T-cell (primary cell): ENCODE results near the gene CSPG5. TPM values are rescaled to one million over a fixed set of nuclear protein-coding genes. Genes with fewer than 3 reads are reported as not detected.

ENCODE experiments used
- ATAC-seq, 4 experiments: fragments of 200-7000 bp in 3 of 4; fragments of 150-1000 bp in 1 of 4; cut with Tn5 transposase; replicated peaks in 1 of 4; 1 replicate in 3 of 4; 2 replicates in 1 of 4; pipeline ENCODE4 v1.10.0; 2021; ENCODE audit warnings: moderate library complexity in 3 of 4, mild to moderate bottlenecking in 2 of 4, moderate number of reproducible peaks in 1 of 4
- CTCF ChIA-PET, 2 donors: fragments of 300-600 bp; sonication (Branson Sonifier 250); formaldehyde crosslinking; loops; one replicate each; lab custom pipeline; 2022; ENCODE audit warnings: antibody characterized with exemption in 2 of 2; lab: Charles Lee
- POLR2A ChIA-PET, 2 donors: fragments of 300-600 bp; sonication (Branson Sonifier 250); formaldehyde crosslinking; loops; one replicate each; lab custom pipeline; 2022; ENCODE audit warnings: antibody characterized with exemption in 2 of 2; lab: Charles Lee
- DNase-seq, 35 experiments: peaks; one replicate each; pipeline versions ENCODE4 v3.0.0 to v3.0.0-alpha.2; 2013 to 2023
- H3K27ac ChIP-seq: one replicate; pipeline ENCODE4 v1.5.1; 2013; ENCODE audit warnings: low read length
- H3K27me3 ChIP-seq, 2 experiments: replicated peaks in 1 of 2; 1 replicate in 1 of 2; 2 replicates in 1 of 2; pipeline versions ENCODE4 v1.6.1 to v1.7.0; 2013; ENCODE audit warnings: low read length in 1 of 2, mixed read lengths in 1 of 2; ENCODE audit not compliant: control insufficient read depth in 2 of 2, insufficient read depth in 2 of 2; ENCODE audit errors: extremely low read depth in 1 of 2
- H3K36me3 ChIP-seq, 2 donors: 1 replicate in 1 of 2; 2 replicates in 1 of 2; pipeline versions ENCODE4 v1.6.1 to v1.7.0; 2013; ENCODE audit warnings: low read length in 1 of 2; ENCODE audit not compliant: control insufficient read depth in 2 of 2, insufficient read depth in 1 of 2; ENCODE audit errors: extremely low read depth in 1 of 2
- H3K4me1 ChIP-seq, 2 experiments: 1 replicate in 1 of 2; 2 replicates in 1 of 2; pipeline versions ENCODE4 v1.6.1 to v1.7.0; 2013; ENCODE audit warnings: low read length in 2 of 2, mixed read lengths in 1 of 2; ENCODE audit not compliant: insufficient read depth in 2 of 2, control insufficient read depth in 1 of 2; ENCODE audit errors: extremely low read depth in 1 of 2
- H3K4me3 ChIP-seq, 2 donors: 1 replicate in 1 of 2; 2 replicates in 1 of 2; pipeline versions ENCODE4 v1.5.1 to v1.7.0; 2013; ENCODE audit warnings: mild to moderate bottlenecking in 2 of 2, low read length in 1 of 2, moderate library complexity in 1 of 2; ENCODE audit not compliant: control insufficient read depth in 1 of 2; ENCODE audit errors: extremely low read depth in 1 of 2
- H3K9me3 ChIP-seq: 2 replicates; pipeline ENCODE4 v1.7.0; 2013
- H3K27ac Mint-ChIP-seq, 2 donors: one replicate each; pipeline ENCODE4 v1.8.0; 2020 to 2021; ENCODE audit warnings: mild to moderate bottlenecking in 2 of 2, mixed read lengths in 2 of 2
- H3K27me3 Mint-ChIP-seq, 2 donors: one replicate each; pipeline ENCODE4 v1.8.0; 2021 to 2022; ENCODE audit warnings: mixed read lengths in 2 of 2
- H3K36me3 Mint-ChIP-seq: one replicate; pipeline ENCODE4 v1.8.0; 2021; ENCODE audit warnings: mixed read lengths
- H3K4me1 Mint-ChIP-seq, 3 donors: one replicate each; pipeline ENCODE4 v1.8.0; 2020 to 2022; ENCODE audit warnings: mixed read lengths in 3 of 3, mild to moderate bottlenecking in 1 of 3
- H3K4me3 Mint-ChIP-seq, 3 donors: one replicate each; pipeline ENCODE4 v1.8.0; 2020 to 2022; ENCODE audit warnings: mild to moderate bottlenecking in 3 of 3, mixed read lengths in 3 of 3, moderate library complexity in 3 of 3
- H3K9me3 Mint-ChIP-seq, 3 donors: one replicate each; pipeline ENCODE4 v1.8.0; 2020 to 2022; ENCODE audit warnings: mixed read lengths in 3 of 3
- WGBS: methylation state at CpG from one replicate; pipeline ENCODE4 v1.1.5; 2013; ENCODE audit warnings: missing lambda C conversion rate; ENCODE audit not compliant: insufficient coverage; 5-methylcytosine and 5-hydroxymethylcytosine counted together
- total RNA-seq, 35 experiments: library from RNA in 6 of 35; stranded (reverse) in 6 of 35; fragments of 120-200 nt in 1 of 35; gene quantifications; one replicate each; pipeline versions ENCODE4 v1.2.1 to v1.2.4 and lab custom pipeline; 2013 to 2026

CSPG5 gene
- total RNA-seq, 5 donors from 2014 or later (not counting 1 experiment from before 2014, with no cell fraction given) = 0.12 to 0.75 (median 0.36) TPM

- no peak overlapping the region for H3K4me3 Mint-ChIP-seq
- ChIA-PET POLR2A (no interaction called here), CTCF (interaction anchor here in 1 of 2 donors (0.7 kb wide), 1 partner anchor 53 kb away, joined by 3 read pairs; no protein-coding TSS in a partner anchor)
- ATAC-seq (no peak), DNase-seq (no peak)
- no peaks in the 10 kb centered on the region for H3K27me3 ChIP-seq
- no peaks in the 10 kb centered on the region for H3K9me3 ChIP-seq
- peaks cover 5 to 64% of the 10 kb centered on the region in 2 donors for H3K36me3 ChIP-seq
- no peak overlapping the region for H3K27ac Mint-ChIP-seq
- H3K27me3 Mint-ChIP-seq = no peaks in the 10 kb centered on the region
- peaks cover 40% of the 10 kb centered on the region for H3K36me3 Mint-ChIP-seq
- H3K4me1 ChIP-seq = no peaks in the 10 kb centered on the region
- no peak overlapping the region for H3K4me3 ChIP-seq
- H3K27ac ChIP-seq = no peak overlapping the region
- H3K9me3 Mint-ChIP-seq = no peaks in the 10 kb centered on the region
- H3K4me1 Mint-ChIP-seq = peaks cover 0 to 4% (median 0%) of the 10 kb centered on the region in 3 donors
- 80% methylated on average over 1 of the region's 4 CpGs for WGBS
Measured at GRCh38 chr3:47613722-47614121, 35.1 kb upstream of the CSPG5 start.

DNA sequence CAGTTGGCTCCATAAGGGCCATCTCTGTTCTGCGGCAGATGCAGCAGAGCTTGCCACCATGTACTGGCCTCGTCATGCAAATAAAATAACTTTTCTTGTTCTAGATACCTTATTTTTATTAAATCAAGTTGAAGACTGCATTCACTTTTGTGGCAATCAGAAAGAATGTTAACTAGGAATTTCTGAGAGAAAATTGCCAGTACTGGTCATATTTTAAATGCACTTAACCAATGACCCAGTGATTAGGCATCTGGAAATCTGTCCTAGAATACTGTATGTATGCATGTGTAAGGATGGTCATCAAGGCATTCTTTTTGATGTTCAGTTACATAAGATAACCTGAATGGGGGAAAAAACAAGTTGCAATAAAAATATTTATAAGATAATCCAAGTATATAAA lies 34.2 kb upstream of the CSPG5 start:
- peaks cover 0 to 3% (median 0%) of the 10 kb centered on the region in 3 donors for H3K4me1 Mint-ChIP-seq
- ChIA-PET POLR2A (no interaction called here), CTCF (no interaction called here)
- H3K4me3 Mint-ChIP-seq = no peak overlapping the region
- no peaks in the 10 kb centered on the region for H3K27me3 ChIP-seq
- no peaks in the 10 kb centered on the region for H3K9me3 ChIP-seq
- DNase-seq (no peak), ATAC-seq (no peak)
- no peaks in the 10 kb centered on the region for H3K4me1 ChIP-seq
- no peak overlapping the region for H3K4me3 ChIP-seq
- WGBS = no CpG with 5 or more reads among the region's 2 CpGs
- H3K9me3 Mint-ChIP-seq = no peaks in the 10 kb centered on the region
- no peak overlapping the region for H3K27ac ChIP-seq
- no peak overlapping the region for H3K27ac Mint-ChIP-seq
- peaks cover 5 to 64% of the 10 kb centered on the region in 2 donors for H3K36me3 ChIP-seq
- no peaks in the 10 kb centered on the region for H3K27me3 Mint-ChIP-seq
- peaks cover 42% of the 10 kb centered on the region for H3K36me3 Mint-ChIP-seq

GRCh38 chr3:47612178-47612577 lies 33.5 kb upstream of the CSPG5 start:
- peak overlapping the region; percentile 34 to 59 for H3K27ac Mint-ChIP-seq
- DNase-seq (no peak), ATAC-seq (no peak)
- Histone ChIP-seq H3K9me3 (no peaks in the 10 kb centered on the region), H3K27ac (no peak overlapping the region), H3K36me3 (peaks cover 5 to 60% of the 10 kb centered on the region in 2 donors), H3K4me1 (no peaks in the 10 kb centered on the region), H3K4me3 (no peak overlapping the region), H3K27me3 (no peaks in the 10 kb centered on the region)
- ChIA-PET POLR2A (no interaction called here), CTCF (no interaction called here)
- H3K4me1 Mint-ChIP-seq = no peaks in the 10 kb centered on the region
- no peaks in the 10 kb centered on the region for H3K27me3 Mint-ChIP-seq
- peaks cover 39% of the 10 kb centered on the region for H3K36me3 Mint-ChIP-seq
- H3K9me3 Mint-ChIP-seq = no peaks in the 10 kb centered on the region
- H3K4me3 Mint-ChIP-seq = no peak overlapping the region

DNA sequence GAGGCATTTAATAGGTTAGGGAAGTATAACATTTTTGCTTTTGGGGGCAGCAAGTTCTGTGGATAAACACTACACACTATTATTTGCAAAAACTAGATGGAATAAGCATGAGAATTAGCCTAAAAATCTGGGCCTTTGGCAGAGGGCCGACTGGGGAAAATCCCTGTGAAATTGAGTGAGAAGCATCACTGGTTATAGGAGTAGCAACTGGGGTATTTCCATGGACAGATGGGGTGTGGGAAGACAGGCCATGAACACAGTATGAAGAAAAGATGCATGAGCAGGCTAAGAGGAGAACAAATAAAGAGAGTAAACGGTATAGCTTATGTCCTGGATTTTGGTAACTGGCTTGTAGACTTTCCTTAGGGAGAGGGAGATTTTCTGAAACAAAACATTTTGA lies 32.9 kb upstream of the CSPG5 start:
- Histone ChIP-seq H3K36me3 (peaks cover 5 to 55% of the 10 kb centered on the region in 2 donors), H3K4me1 (no peaks in the 10 kb centered on the region), H3K27me3 (no peaks in the 10 kb centered on the region), H3K4me3 (no peak overlapping the region), H3K27ac (no peak overlapping the region), H3K9me3 (no peaks in the 10 kb centered on the region)
- ChIA-PET POLR2A (no interaction called here), CTCF (no interaction called here)
- no peak for ATAC-seq
- peaks cover 38% of the 10 kb centered on the region for H3K36me3 Mint-ChIP-seq
- no peaks in the 10 kb centered on the region for H3K27me3 Mint-ChIP-seq
- H3K27ac Mint-ChIP-seq = peak overlapping the region; percentile 34 to 59
- DNase-seq = no peak
- H3K4me1 Mint-ChIP-seq = no peaks in the 10 kb centered on the region
- 94% methylated on average over 2 of the region's 2 CpGs for WGBS
- H3K4me3 Mint-ChIP-seq = no peak overlapping the region
- no peaks in the 10 kb centered on the region for H3K9me3 Mint-ChIP-seq

- H3K4me3 Mint-ChIP-seq = no peak overlapping the region
- H3K36me3 Mint-ChIP-seq = peaks cover 43% of the 10 kb centered on the region
- Histone ChIP-seq H3K36me3 (peaks cover 3 to 56% of the 10 kb centered on the region in 2 donors), H3K4me3 (no peak overlapping the region), H3K27me3 (no peaks in the 10 kb centered on the region), H3K9me3 (no peaks in the 10 kb centered on the region), H3K27ac (no peak overlapping the region), H3K4me1 (no peaks in the 10 kb centered on the region)
- ChIA-PET CTCF (no interaction called here), POLR2A (no interaction called here)
- no peak overlapping the region for H3K27ac Mint-ChIP-seq
- no peaks in the 10 kb centered on the region for H3K27me3 Mint-ChIP-seq
- no peak for ATAC-seq
- no peak for DNase-seq
- H3K9me3 Mint-ChIP-seq = no peaks in the 10 kb centered on the region
- no peaks in the 10 kb centered on the region for H3K4me1 Mint-ChIP-seq
- WGBS = 100% methylated on average over 2 of the region's 3 CpGs
Measured at GRCh38 chr3:47610583-47610982, 31.9 kb upstream of the CSPG5 start.

DNA sequence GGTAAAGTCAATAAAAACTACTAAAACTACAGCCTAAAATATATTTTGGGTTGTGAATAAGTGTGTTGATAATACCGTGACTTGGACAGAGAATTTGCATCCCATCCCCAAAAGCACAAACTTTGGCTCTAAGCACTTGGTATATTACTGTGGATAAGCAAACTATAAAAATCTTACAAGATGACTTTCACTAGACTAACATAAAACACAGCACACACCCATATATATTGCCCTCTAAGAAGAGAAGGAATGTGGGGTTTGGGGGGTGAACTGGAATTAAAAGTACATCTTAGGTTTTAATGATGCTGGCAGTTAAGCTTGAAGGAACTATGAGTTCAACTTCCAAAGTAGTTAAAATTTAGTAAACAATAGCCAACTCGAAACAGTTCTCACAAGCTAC lies 28.7 kb upstream of the CSPG5 start:
- CTCF ChIA-PET = no interaction called here

GRCh38 chr3:47606165-47606564 lies 27.5 kb upstream of the CSPG5 start:
- no peak for DNase-seq
- no peaks in the 10 kb centered on the region for H3K9me3 Mint-ChIP-seq
- peaks cover 56% of the 10 kb centered on the region for H3K36me3 Mint-ChIP-seq
- H3K4me3 Mint-ChIP-seq = no peak overlapping the region
- Histone ChIP-seq H3K9me3 (no peaks in the 10 kb centered on the region), H3K4me3 (no peak overlapping the region), H3K36me3 (peaks cover 9 to 54% of the 10 kb centered on the region in 2 donors), H3K27ac (no peak overlapping the region), H3K27me3 (no peaks in the 10 kb centered on the region), H3K4me1 (no peaks in the 10 kb centered on the region)
- 100% methylated on average over 3 of the region's 5 CpGs for WGBS
- ChIA-PET CTCF (no interaction called here), POLR2A (interaction anchor here in 1 of 2 donors (0.7 kb wide), 1 partner anchor 16 kb away, joined by 7 read pairs; no protein-coding TSS in a partner anchor)
- no peaks in the 10 kb centered on the region for H3K27me3 Mint-ChIP-seq
- no peak overlapping the region for H3K27ac Mint-ChIP-seq
- ATAC-seq = no peak
- H3K4me1 Mint-ChIP-seq = no peaks in the 10 kb centered on the region

More for the DNA sequence above, 28.7 kb upstream of the CSPG5 start:
- Histone ChIP-seq H3K36me3 (peaks cover 9 to 66% of the 10 kb centered on the region in 2 donors), H3K9me3 (no peaks in the 10 kb centered on the region), H3K27ac (no peak overlapping the region), H3K4me1 (no peaks in the 10 kb centered on the region), H3K27me3 (no peaks in the 10 kb centered on the region), H3K4me3 (no peak overlapping the region)
- H3K27ac Mint-ChIP-seq = no peak overlapping the region
- H3K27me3 Mint-ChIP-seq = no peaks in the 10 kb centered on the region
- H3K4me1 Mint-ChIP-seq = no peaks in the 10 kb centered on the region
- WGBS = 100% methylated on average over 1 of the region's 2 CpGs
- H3K9me3 Mint-ChIP-seq = no peaks in the 10 kb centered on the region
- POLR2A ChIA-PET = no interaction called here
- peaks cover 62% of the 10 kb centered on the region for H3K36me3 Mint-ChIP-seq
- DNase-seq = no peak
- ATAC-seq = no peak
- no peak overlapping the region for H3K4me3 Mint-ChIP-seq
